ENCODE measurements around the gene GMPR2. TPM values are rescaled to one million over a fixed set of nuclear protein-coding genes. Genes with fewer than 3 reads are reported as not detected.
A peak's percentile ranks its signal among the peaks of the same experiment; 100 is the strongest.

GMPR2 gene
- total and polyA plus RNA-seq, 2 of the 13 experiments (the other 11 are each of a cell fraction or from before 2014, with no cell fraction given), result 210 to 273 TPM

DNA sequence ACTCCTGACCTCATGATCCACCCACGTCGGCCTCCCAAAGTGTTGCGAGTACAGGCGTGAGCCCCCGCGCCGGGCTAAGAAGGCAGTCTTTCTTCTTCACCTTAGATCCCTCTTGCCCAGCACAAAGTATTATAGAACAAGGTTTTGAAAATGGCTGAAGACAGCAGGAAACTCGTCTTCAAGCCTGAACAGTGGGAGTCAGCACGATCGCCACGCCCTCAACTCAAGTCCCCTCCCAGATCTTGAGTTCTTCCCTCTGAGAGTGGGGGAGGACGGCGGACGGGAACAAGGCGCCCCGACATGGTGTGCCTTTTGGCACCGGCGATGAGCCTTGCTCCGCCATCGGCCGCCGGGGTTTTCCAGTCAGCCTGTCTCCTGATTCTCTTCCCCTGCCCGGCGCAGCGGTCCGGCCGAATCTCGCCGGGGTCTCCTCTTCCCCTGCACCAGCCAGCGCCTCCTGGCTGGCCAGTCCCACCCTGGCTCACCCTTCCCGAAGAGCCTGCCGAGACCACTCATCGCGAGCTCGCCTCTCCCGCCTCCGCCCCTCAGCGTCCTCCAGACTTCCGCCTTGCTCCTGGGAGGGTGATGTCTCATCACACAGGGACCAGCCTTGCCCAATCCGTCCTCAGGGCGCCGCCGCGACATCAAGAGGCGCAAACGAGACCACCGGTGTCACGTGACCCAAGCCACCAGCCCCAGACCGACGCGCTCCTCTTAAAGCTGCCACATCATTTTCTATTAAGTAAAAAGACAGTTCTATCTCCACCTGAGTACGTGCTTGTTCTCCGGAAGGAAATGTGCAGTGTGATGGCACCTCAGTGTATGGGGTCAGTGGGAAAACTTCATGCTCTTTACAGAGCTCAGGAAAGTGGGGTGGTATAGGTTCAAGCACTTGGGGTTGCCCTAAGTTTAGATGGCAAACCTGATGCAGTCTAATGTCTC is 19.5 kb upstream of the GMPR2 start, which contains the start of gene CHMP4A (continued):
- TF ChIP-seq ZNF737 (CRISPR knock-in tag; IDR thresholded peaks at IDR 0.05; ENCODE audit: borderline replicate concordance) (no peak), ZNF30 (CRISPR knock-in tag; IDR thresholded peaks at IDR 0.05) (peak; percentile 29), ZBTB1 (CRISPR knock-in tag; IDR thresholded peaks at IDR 0.05; ENCODE audit: borderline replicate concordance) (peak; percentile 71; the same call in 1 of the 2 replicates), ZNF670 (CRISPR knock-in tag; IDR thresholded peaks at IDR 0.05; ENCODE audit: borderline replicate concordance) (no peak), HIVEP1 (CRISPR knock-in tag; IDR thresholded peaks at IDR 0.05) (peak; percentile 89), ATAD3A (CRISPR knock-in tag; IDR thresholded peaks at IDR 0.05) (peak; percentile 48; the same call in 1 of the 2 replicates), TSC22D2 (CRISPR knock-in tag; IDR thresholded peaks at IDR 0.05; ENCODE audit: borderline replicate concordance) (peak; percentile 71; the same call in 1 of the 2 replicates), ZNF264 (CRISPR knock-in tag; IDR thresholded peaks at IDR 0.05) (peak; percentile 93; the same call in 1 of the 2 replicates), DR1 (CRISPR knock-in tag; IDR thresholded peaks at IDR 0.05) (peak; percentile 77; the same call in 1 of the 2 replicates), ZNF720 (CRISPR knock-in tag; IDR thresholded peaks at IDR 0.05) (no peak), SP5 (CRISPR knock-in tag; IDR thresholded peaks at IDR 0.05; ENCODE audit: borderline replicate concordance, low read depth) (peak; percentile 74), XRCC5 (optimal IDR thresholded peaks at IDR 0.05; ENCODE audit: low read length) (peak; percentile 96), ZNF431 (CRISPR knock-in tag; IDR thresholded peaks at IDR 0.05; ENCODE audit: borderline replicate concordance, low read depth) (no peak), CHD2 (IDR thresholded peaks at IDR 0.05; ENCODE audit: low read depth, low read length) (peak; percentile 95), NCOA1 (CRISPR knock-in tag; IDR thresholded peaks at IDR 0.05) (peak; percentile 93), ZNF326 (CRISPR knock-in tag; IDR thresholded peaks at IDR 0.05; ENCODE audit: borderline replicate concordance) (no peak), ZNF775 (CRISPR knock-in tag; IDR thresholded peaks at IDR 0.05; ENCODE audit: borderline replicate concordance) (0 out of 2 replicates have a peak, but pooled peaks have one; percentile 44), ZNF678 (CRISPR knock-in tag; IDR thresholded peaks at IDR 0.05) (peak; percentile 66; the same call in 1 of the 2 replicates), ZNF121 (CRISPR knock-in tag; IDR thresholded peaks at IDR 0.05) (peak; percentile 42; the same call in 1 of the 2 replicates), SPEN (CRISPR knock-in tag; IDR thresholded peaks at IDR 0.05; ENCODE audit: low read depth) (peak; percentile 99), ZIK1 (CRISPR knock-in tag; IDR thresholded peaks at IDR 0.05; ENCODE audit: borderline replicate concordance, low read depth) (peak; percentile 99)
- TF ChIP-seq, protein P1, sequence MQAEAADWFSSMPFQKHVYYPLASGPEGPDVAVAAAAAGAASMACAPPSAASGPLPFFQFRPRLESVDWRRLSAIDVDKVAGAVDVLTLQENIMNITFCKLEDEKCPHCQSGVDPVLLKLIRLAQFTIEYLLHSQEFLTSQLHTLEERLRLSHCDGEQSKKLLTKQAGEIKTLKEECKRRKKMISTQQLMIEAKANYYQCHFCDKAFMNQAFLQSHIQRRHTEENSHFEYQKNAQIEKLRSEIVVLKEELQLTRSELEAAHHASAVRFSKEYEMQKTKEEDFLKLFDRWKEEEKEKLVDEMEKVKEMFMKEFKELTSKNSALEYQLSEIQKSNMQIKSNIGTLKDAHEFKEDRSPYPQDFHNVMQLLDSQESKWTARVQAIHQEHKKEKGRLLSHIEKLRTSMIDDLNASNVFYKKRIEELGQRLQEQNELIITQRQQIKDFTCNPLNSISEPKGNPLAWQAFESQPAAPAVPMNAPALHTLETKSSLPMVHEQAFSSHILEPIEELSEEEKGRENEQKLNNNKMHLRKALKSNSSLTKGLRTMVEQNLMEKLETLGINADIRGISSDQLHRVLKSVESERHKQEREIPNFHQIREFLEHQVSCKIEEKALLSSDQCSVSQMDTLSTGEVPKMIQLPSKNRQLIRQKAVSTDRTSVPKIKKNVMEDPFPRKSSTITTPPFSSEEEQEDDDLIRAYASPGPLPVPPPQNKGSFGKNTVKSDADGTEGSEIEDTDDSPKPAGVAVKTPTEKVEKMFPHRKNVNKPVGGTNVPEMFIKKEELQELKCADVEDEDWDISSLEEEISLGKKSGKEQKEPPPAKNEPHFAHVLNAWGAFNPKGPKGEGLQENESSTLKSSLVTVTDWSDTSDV (CRISPR knock-in tag; IDR thresholded peaks at IDR 0.05), result peak; percentile 97
- TF ChIP-seq, protein P2, sequence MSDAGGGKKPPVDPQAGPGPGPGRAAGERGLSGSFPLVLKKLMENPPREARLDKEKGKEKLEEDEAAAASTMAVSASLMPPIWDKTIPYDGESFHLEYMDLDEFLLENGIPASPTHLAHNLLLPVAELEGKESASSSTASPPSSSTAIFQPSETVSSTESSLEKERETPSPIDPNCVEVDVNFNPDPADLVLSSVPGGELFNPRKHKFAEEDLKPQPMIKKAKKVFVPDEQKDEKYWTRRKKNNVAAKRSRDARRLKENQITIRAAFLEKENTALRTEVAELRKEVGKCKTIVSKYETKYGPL (CRISPR knock-in tag; IDR thresholded peaks at IDR 0.05), result no peak; the same call in 1 of the 2 replicates
- TF ChIP-seq, protein P3, sequence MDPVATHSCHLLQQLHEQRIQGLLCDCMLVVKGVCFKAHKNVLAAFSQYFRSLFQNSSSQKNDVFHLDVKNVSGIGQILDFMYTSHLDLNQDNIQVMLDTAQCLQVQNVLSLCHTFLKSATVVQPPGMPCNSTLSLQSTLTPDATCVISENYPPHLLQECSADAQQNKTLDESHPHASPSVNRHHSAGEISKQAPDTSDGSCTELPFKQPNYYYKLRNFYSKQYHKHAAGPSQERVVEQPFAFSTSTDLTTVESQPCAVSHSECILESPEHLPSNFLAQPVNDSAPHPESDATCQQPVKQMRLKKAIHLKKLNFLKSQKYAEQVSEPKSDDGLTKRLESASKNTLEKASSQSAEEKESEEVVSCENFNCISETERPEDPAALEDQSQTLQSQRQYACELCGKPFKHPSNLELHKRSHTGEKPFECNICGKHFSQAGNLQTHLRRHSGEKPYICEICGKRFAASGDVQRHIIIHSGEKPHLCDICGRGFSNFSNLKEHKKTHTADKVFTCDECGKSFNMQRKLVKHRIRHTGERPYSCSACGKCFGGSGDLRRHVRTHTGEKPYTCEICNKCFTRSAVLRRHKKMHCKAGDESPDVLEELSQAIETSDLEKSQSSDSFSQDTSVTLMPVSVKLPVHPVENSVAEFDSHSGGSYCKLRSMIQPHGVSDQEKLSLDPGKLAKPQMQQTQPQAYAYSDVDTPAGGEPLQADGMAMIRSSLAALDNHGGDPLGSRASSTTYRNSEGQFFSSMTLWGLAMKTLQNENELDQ (CRISPR knock-in tag; IDR thresholded peaks at IDR 0.05; ENCODE audit: borderline replicate concordance), result peak; percentile 34; the same call in 1 of the 2 replicates
